H1 (cell line): ENCODE results near the gene F7. TPM values are rescaled to one million over a fixed set of nuclear protein-coding genes. Genes with fewer than 3 reads are reported as not detected.

Experiments
- CTCF ChIA-PET: fragments of 300-600 bp; sonication (Branson Sonifier 250); formaldehyde crosslinking; loops from one replicate; lab custom pipeline; 2021; ENCODE audit not compliant: partially characterized antibody; lab: Charles Lee
- POLR2A ChIA-PET: fragments of 300-600 bp; sonication (Branson Sonifier 250); formaldehyde crosslinking; loops from one replicate; lab custom pipeline; 2021; ENCODE audit warnings: inconsistent platforms; ENCODE audit not compliant: partially characterized antibody; lab: Charles Lee
- DNase-seq, 2 experiments: peaks; one replicate each; pipeline versions ENCODE4 v3.0.0 to v3.0.0-alpha.2; 2010 to 2022; ENCODE audit warnings: low spot score in 2 of 2, low read depth in 1 of 2, mixed read lengths in 1 of 2
- FAIRE-seq: peaks from 2 replicates; lab custom pipeline; 2011; peaks lifted over from hg19 to GRCh38; lab: Jason Lieb, UNC
- H2AFZ ChIP-seq: 2 replicates; pipeline ENCODE4 v1.8.1; 2012; ENCODE audit warnings: low read length, inconsistent platforms
- H2AK5ac ChIP-seq: 2 replicates; pipeline ENCODE4 v1.6.1; 2013; ENCODE audit warnings: low read depth, low read length
- H2BK120ac ChIP-seq: replicated peaks from 2 replicates; pipeline ENCODE3; 2013; ENCODE audit warnings: low read depth, low read length, inconsistent platforms
- H2BK12ac ChIP-seq: 2 replicates; pipeline ENCODE4 v1.6.1; 2013; ENCODE audit warnings: low read depth, low read length
- H2BK15ac ChIP-seq: 2 replicates; pipeline ENCODE4 v1.6.1; 2013; ENCODE audit warnings: low read length
- H2BK20ac ChIP-seq: 2 replicates; pipeline ENCODE4 v1.6.1; 2013; ENCODE audit warnings: low read length
- H2BK5ac ChIP-seq: 2 replicates; pipeline ENCODE4 v1.6.1; 2013; ENCODE audit warnings: low read depth, low read length
- H3K14ac ChIP-seq: 2 replicates; pipeline ENCODE4 v1.6.1; 2013; ENCODE audit warnings: inconsistent platforms; ENCODE audit not compliant: insufficient read length
- H3K18ac ChIP-seq: 2 replicates; pipeline ENCODE4 v1.6.1; 2013; ENCODE audit warnings: low read length; ENCODE audit errors: extremely low read depth
- H3K23ac ChIP-seq: 2 replicates; pipeline ENCODE4 v1.6.1; 2013; ENCODE audit warnings: inconsistent platforms; ENCODE audit not compliant: insufficient read length
- H3K23me2 ChIP-seq: 2 replicates; pipeline ENCODE4 v1.6.1; 2013; ENCODE audit warnings: low read depth, low read length
- H3K27ac ChIP-seq: 2 replicates; pipeline ENCODE4 v1.6.1; 2011; ENCODE audit warnings: low read depth, low read length, inconsistent platforms
- H3K27me3 ChIP-seq, 4 experiments: replicated peaks in 1 of 4; 1 replicate in 1 of 4; 2 replicates in 3 of 4; pipeline versions ENCODE4 v1.6.1 to v1.8.1; 2011 to 2013; ENCODE audit warnings: low read length in 3 of 4, mild to moderate bottlenecking in 3 of 4, inconsistent platforms in 2 of 4, mixed read lengths in 2 of 4, moderate library complexity in 1 of 4; ENCODE audit not compliant: control insufficient read depth in 3 of 4, insufficient read depth in 3 of 4; ENCODE audit errors: extremely low read depth in 1 of 4
- H3K36me3 ChIP-seq, 4 experiments: 2 replicates each; pipeline versions ENCODE4 v1.6.1 to v1.8.1; 2011 to 2013; ENCODE audit warnings: mild to moderate bottlenecking in 4 of 4, low read length in 3 of 4, moderate library complexity in 2 of 4, control low read depth in 1 of 4, inconsistent platforms in 1 of 4; ENCODE audit not compliant: insufficient read depth in 4 of 4, control insufficient read depth in 2 of 4
- H3K4ac ChIP-seq: replicated peaks from 2 replicates; pipeline ENCODE3; 2013; ENCODE audit warnings: low read length, low read depth, mixed read lengths, inconsistent platforms; ENCODE audit not compliant: insufficient read length
- H3K4me1 ChIP-seq, 4 experiments: replicated peaks in 1 of 4; 1 replicate in 1 of 4; 2 replicates in 3 of 4; pipeline versions ENCODE4 v1.6.1 to v1.8.1; 2011 to 2013; ENCODE audit warnings: low read length in 3 of 4, inconsistent platforms in 2 of 4, mixed read lengths in 1 of 4; ENCODE audit not compliant: insufficient read depth in 4 of 4, control insufficient read depth in 3 of 4
- H3K4me2 ChIP-seq, 2 experiments: 2 replicates each; pipeline versions ENCODE4 v1.6.1 to v1.8.1; 2011 to 2013; ENCODE audit warnings: low read depth in 2 of 2, low read length in 2 of 2, control low read depth in 1 of 2, inconsistent platforms in 1 of 2, mild to moderate bottlenecking in 1 of 2; ENCODE audit not compliant: insufficient read depth in 1 of 2
- H3K4me3 ChIP-seq, 4 experiments: fragments of 200-600, 300-600 bp in 1 of 4; sonication (generic), shearing (Covaris generic), sonication (Bioruptor Twin) in 1 of 4; 2 replicates each; pipeline versions ENCODE4 v1.5.1 to v1.8.1; 2011 to 2016; ENCODE audit warnings: low read length in 4 of 4, low read depth in 3 of 4, control low read depth in 2 of 4, inconsistent platforms in 2 of 4, mild to moderate bottlenecking in 2 of 4, mixed read lengths in 1 of 4, moderate library complexity in 1 of 4; ENCODE audit not compliant: insufficient read depth in 2 of 4; ENCODE audit errors: extremely low read depth in 1 of 4
- H3K56ac ChIP-seq: replicated peaks from 2 replicates; pipeline ENCODE3; 2013; ENCODE audit warnings: low read depth, mild to moderate bottlenecking, mixed read lengths, low read length, inconsistent platforms; ENCODE audit not compliant: insufficient read length
- H3K79me1 ChIP-seq: 2 replicates; pipeline ENCODE4 v1.6.1; 2013; ENCODE audit warnings: low read depth, low read length, control low read depth
- H3K79me2 ChIP-seq, 2 experiments: 2 replicates each; pipeline versions ENCODE4 v1.6.1 to v1.8.1; 2012 to 2013; ENCODE audit warnings: low read length in 2 of 2, mild to moderate bottlenecking in 2 of 2, inconsistent platforms in 1 of 2; ENCODE audit not compliant: insufficient read depth in 2 of 2, control insufficient read depth in 1 of 2
- H3K9ac ChIP-seq, 4 experiments: replicated peaks in 1 of 4; 1 replicate in 1 of 4; 2 replicates in 3 of 4; pipeline versions ENCODE4 v1.6.1 to v1.8.1; 2011 to 2013; ENCODE audit warnings: low read depth in 3 of 4, low read length in 3 of 4, control low read depth in 2 of 4, mild to moderate bottlenecking in 2 of 4, moderate library complexity in 2 of 4, inconsistent platforms in 1 of 4; ENCODE audit errors: extremely low read depth in 1 of 4
- H3K9me3 ChIP-seq, 2 experiments: 2 replicates each; pipeline versions ENCODE4 v1.6.1 to v1.8.1; 2012 to 2013; ENCODE audit warnings: mild to moderate bottlenecking in 2 of 2, moderate library complexity in 2 of 2, control low read depth in 1 of 2, inconsistent platforms in 1 of 2, low read depth in 1 of 2, low read length in 1 of 2, mixed read lengths in 1 of 2; ENCODE audit not compliant: insufficient read depth in 2 of 2
- H4K20me1 ChIP-seq, 2 experiments: replicated peaks in 1 of 2; 2 replicates each; pipeline versions ENCODE3 to v1.8.1; 2011 to 2013; ENCODE audit warnings: inconsistent platforms in 2 of 2, low read length in 2 of 2, mild to moderate bottlenecking in 1 of 2; ENCODE audit not compliant: insufficient read depth in 2 of 2, control insufficient read depth in 1 of 2
- H4K5ac ChIP-seq: 2 replicates; pipeline ENCODE4 v1.6.1; 2013; ENCODE audit warnings: low read length, low read depth, mixed read lengths, inconsistent platforms; ENCODE audit not compliant: insufficient read length
- H4K8ac ChIP-seq: 2 replicates; pipeline ENCODE4 v1.8.0; 2013; ENCODE audit warnings: mild to moderate bottlenecking, moderate library complexity, low read length, inconsistent platforms; ENCODE audit not compliant: insufficient read depth; ENCODE audit errors: extremely low read depth
- H4K91ac ChIP-seq: replicated peaks from 2 replicates; pipeline ENCODE3; 2013; ENCODE audit warnings: low read length, mixed read lengths, inconsistent platforms; ENCODE audit not compliant: insufficient read length
- ASH2L ChIP-seq: fragments of 200-600, 300-600 bp; sonication (generic); IDR thresholded peaks from one replicate; pipeline ENCODE4 v1.7.1; 2017; ENCODE audit warnings: low read length
- CTBP2 ChIP-seq: IDR thresholded peaks from 2 replicates; pipeline ENCODE4 v1.7.0; 2011; ENCODE audit warnings: borderline replicate concordance, mild to moderate bottlenecking, moderate library complexity, mixed read lengths, low read length; ENCODE audit not compliant: insufficient read depth, insufficient read length
- HDAC2 ChIP-seq, 2 experiments: fragments of 300-600 bp in 1 of 2; sonication (generic) in 1 of 2; IDR thresholded peaks; 2 replicates each; pipeline ENCODE4 v1.6.1; 2011 to 2012; ENCODE audit warnings: low read depth in 2 of 2, low read length in 2 of 2, mild to moderate bottlenecking in 2 of 2, moderate library complexity in 2 of 2, borderline replicate concordance in 1 of 2, inconsistent platforms in 1 of 2
- TBP ChIP-seq: IDR thresholded peaks from 2 replicates; pipeline ENCODE4 v1.6.1; 2011; ENCODE audit warnings: low read depth, low read length, improper control_type of control experiment
- WGBS, 2 experiments: shearing (Covaris generic) in 1 of 2; methylation state at CpG; one replicate each; pipeline versions ENCODE4 v1.1.6 to v1.1.7; 2013 to 2015; ENCODE audit warnings: low lambda C conversion rate in 2 of 2, mixed read lengths in 2 of 2, inconsistent platforms in 1 of 2, low coverage in 1 of 2, missing lambda C conversion rate in 1 of 2; ENCODE audit not compliant: insufficient replicate concordance in 2 of 2, insufficient coverage in 1 of 2, insufficient read length in 1 of 2; ENCODE audit errors: extremely low coverage in 1 of 2, missing lambda C conversion rate in 1 of 2; 5-methylcytosine and 5-hydroxymethylcytosine counted together
- polyA plus RNA-seq, 7 experiments: library from polyadenylated mRNA; depleted of rRNA in 3 of 7; stranded (reverse) in 5 of 7; unstranded in 2 of 7; fragments of >200 nt in 5 of 7; fragments of 200-250 nt in 2 of 7; gene quantifications; 1 replicate in 5 of 7; 2 replicates in 1 of 7; 4 replicates in 1 of 7; pipeline versions ENCODE4 v1.2.1 to v1.2.3, GENCODE V29; 2011 to 2013; ENCODE audit warnings: missing spikeins in 2 of 7, mixed read lengths in 2 of 7
- total RNA-seq: library from RNA; stranded (reverse); fragmentation: NEBNext Ultra II Directional; extraction: Animal tissue kit (Norgen Biotek cat#: 25700); gene quantifications from 2 replicates; pipeline ENCODE4 v1.2.1, GENCODE V29; 2021

Gene F7
- total and polyA plus RNA-seq, 2 of the 8 experiments (the other 6 are each of a cell fraction or from before 2014, with no cell fraction given), result 0.43 to 0.98 TPM

DNA sequence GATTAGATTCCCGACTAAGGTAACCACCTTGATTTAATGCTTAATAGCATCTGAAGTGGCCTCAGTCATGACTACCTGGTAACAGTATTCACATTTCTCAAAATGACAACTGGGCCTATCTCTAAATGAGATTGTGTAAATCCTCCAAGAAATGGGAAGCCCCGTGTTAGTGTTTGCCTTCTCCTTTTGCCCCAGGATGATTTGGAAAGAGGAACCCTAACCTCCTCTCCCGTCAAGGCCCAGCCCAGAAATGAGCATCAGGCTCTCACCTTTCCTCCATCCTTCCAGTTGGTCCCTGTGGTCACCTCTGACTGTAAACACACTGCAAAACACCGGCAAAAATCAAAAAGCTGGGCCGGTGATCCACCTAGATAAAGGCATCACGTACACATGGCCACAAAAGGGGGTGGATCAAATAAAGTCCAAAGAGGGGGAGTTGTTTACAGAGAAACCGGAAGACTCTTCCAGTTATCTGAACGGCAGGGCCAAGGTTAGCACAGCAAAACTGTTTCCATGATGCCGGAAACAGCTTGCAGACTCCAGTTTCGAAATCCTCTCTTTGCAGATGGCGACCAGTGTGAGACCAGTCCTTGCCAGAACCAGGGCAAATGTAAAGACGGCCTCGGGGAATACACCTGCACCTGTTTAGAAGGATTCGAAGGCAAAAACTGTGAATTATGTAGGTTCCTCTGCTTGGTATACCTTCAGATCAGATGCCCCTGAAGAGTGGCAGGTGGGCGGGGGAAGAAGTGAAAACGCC, 33.4 kb downstream of the F7 start:
- Histone ChIP-seq H3K4me3 (no peak overlapping the region), H3K18ac (no peak overlapping the region), H4K91ac (no peak overlapping the region), H3K4ac (no peak overlapping the region), H3K4me2 (no peak overlapping the region), H2BK15ac (no peak overlapping the region), H3K56ac (no peak overlapping the region), H4K5ac (no peak overlapping the region), H2BK20ac (no peak overlapping the region), H2BK120ac (no peak overlapping the region), H4K20me1 (no peaks in the 10 kb centered on the region), H3K27ac (no peak overlapping the region), H3K9ac (no peak overlapping the region), H3K79me1 (no peaks in the 10 kb centered on the region), H2AK5ac (no peak overlapping the region), H3K4me1 (peaks cover 0 to 3% (median under 1%) of the 10 kb centered on the region in 4 experiments; a peak in 4 of 7 replicates), H2BK12ac (no peak overlapping the region), H3K79me2 (no peaks in the 10 kb centered on the region), H3K14ac (no peak overlapping the region), H4K8ac (no peak overlapping the region), H2AFZ (no peak overlapping the region), H3K36me3 (no peaks in the 10 kb centered on the region), H3K23ac (no peak overlapping the region), H3K27me3 (no peaks in the 10 kb centered on the region), H3K23me2 (no peaks in the 10 kb centered on the region), H2BK5ac (no peak overlapping the region), H3K9me3 (no peaks in the 10 kb centered on the region)
- POLR2A ChIA-PET, result interaction anchor here (1.8 kb wide), 1 partner anchor 15 kb away, joined by 4 read pairs; no protein-coding TSS in a partner anchor
- TF ChIP-seq HDAC2 (IDR thresholded peaks at IDR 0.05; ENCODE audit: borderline replicate concordance in 1 of 2, low read depth in 2 of 2, low read length in 2 of 2), result no peak
- no peak for TF ChIP-seq ASH2L
- TF ChIP-seq TBP, result no peak
- no peak for TF ChIP-seq CTBP2
- DNase-seq, result no peak
- FAIRE-seq, result no peak
- CTCF ChIA-PET, result no interaction called here
- WGBS, 2 experiments, result 92% methylated on average over 16 of the region's 16 CpGs; no CpG with 5 or more reads in 1 of the 2 experiments
